Suprapubic skin (tissue), 4 donors: ENCODE data around the gene GPC5.

Experiments
- EP300 ChIP-seq: sonication (generic); formaldehyde crosslinking; IDR thresholded peaks from one replicate; pipeline ENCODE4 v1.6.1; 2017; ENCODE audit warnings: antibody characterized with exemption
- POLR2A ChIP-seq, 2 donors: fragments of 450-650 bp; IDR thresholded peaks; one replicate each; pipeline ENCODE4 v1.6.1; 2017; ENCODE audit warnings: antibody characterized with exemption in 2 of 2, mild to moderate bottlenecking in 2 of 2, moderate library complexity in 2 of 2
- POLR2AphosphoS5 ChIP-seq, 3 donors: sonication (generic); formaldehyde crosslinking; IDR thresholded peaks; one replicate each; pipeline ENCODE4 v1.6.1; 2017; ENCODE audit warnings: antibody characterized with exemption in 3 of 3
- TF ChIP-seq, protein P1 (sequence below), 2 donors: fragments of 200-600 bp in 1 of 2; fragments of 450-650 bp in 1 of 2; sonication (generic) in 1 of 2; IDR thresholded peaks; one replicate each; pipeline ENCODE4 v1.5.1; 2016 to 2019; ENCODE audit warnings: antibody characterized with exemption in 2 of 2, mild to moderate bottlenecking in 1 of 2, moderate library complexity in 1 of 2

DNA sequence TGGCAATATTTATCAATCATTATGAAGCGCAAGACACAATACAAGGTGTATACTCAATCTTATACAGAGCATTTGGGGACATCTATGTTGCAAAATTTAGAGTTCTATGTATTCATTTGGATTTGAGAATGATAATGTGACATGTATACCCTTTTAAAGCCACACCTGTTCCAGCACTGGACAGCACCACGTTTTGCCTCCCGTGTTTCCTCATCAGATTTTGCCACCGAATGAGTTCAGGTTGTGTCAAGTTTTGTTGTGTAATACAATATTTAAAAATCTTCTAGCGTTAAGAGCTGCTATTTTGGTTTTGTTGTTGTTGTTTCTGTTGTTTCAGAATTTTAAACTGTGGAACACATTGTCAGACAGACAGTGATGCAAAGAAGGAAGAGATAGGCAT is 1259.9 kb downstream of the GPC5 start:
- TF ChIP-seq, protein P1, sequence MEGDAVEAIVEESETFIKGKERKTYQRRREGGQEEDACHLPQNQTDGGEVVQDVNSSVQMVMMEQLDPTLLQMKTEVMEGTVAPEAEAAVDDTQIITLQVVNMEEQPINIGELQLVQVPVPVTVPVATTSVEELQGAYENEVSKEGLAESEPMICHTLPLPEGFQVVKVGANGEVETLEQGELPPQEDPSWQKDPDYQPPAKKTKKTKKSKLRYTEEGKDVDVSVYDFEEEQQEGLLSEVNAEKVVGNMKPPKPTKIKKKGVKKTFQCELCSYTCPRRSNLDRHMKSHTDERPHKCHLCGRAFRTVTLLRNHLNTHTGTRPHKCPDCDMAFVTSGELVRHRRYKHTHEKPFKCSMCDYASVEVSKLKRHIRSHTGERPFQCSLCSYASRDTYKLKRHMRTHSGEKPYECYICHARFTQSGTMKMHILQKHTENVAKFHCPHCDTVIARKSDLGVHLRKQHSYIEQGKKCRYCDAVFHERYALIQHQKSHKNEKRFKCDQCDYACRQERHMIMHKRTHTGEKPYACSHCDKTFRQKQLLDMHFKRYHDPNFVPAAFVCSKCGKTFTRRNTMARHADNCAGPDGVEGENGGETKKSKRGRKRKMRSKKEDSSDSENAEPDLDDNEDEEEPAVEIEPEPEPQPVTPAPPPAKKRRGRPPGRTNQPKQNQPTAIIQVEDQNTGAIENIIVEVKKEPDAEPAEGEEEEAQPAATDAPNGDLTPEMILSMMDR (IDR thresholded peaks at IDR 0.05) = no peak
- TF ChIP-seq EP300 (no peak), POLR2AphosphoS5 (IDR thresholded peaks at IDR 0.05) (no peak), POLR2A (IDR thresholded peaks at IDR 0.05) (no peak)
